ENCODE data around the gene ZNF195. TPM values are rescaled to one million over a fixed set of nuclear protein-coding genes. Genes with fewer than 3 reads are reported as not detected.
"Not testable (repeated sequence)": the region's sequence is repeated elsewhere in the genome, so short reads cannot be mapped to it uniquely, and the experiment has no call there.

Gene ZNF195
- total RNA-seq, 1 experiment from 2014 or later, result 85.5 TPM

GRCh38 chr11:3330064-3330463 is 48.9 kb downstream of the ZNF195 start:
- H3K27ac Mint-ChIP-seq; CTCF ChIA-PET; H3K4me3 Mint-ChIP-seq; DNase-seq (ENCODE audit: low spot score); H3K4me1 Mint-ChIP-seq; H3K27me3 Mint-ChIP-seq (ENCODE audit: low read depth); POLR2A ChIA-PET; ATAC-seq; H3K36me3 Mint-ChIP-seq; H3K9me3 Mint-ChIP-seq: not testable (repeated sequence)

DNA sequence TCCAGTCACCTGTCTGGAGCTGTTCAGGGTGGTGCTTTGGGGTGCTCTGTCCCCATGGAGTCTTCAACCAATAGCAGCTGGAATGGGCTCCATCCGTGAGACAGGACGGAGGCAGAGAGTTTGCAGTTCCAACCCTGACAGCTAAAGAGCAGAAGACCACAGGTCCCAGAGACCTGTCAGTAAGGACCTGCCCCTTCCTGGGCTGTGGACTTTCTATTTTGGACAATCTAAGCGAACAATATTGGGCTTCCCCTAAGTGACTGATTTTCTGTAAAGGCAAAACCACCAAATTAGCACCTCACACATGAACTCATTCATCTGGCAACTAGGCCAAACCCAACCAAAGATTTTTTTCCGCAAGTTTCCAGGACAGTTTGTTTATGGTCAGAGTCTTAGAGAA is 50.4 kb downstream of the ZNF195 start:
- POLR2A ChIA-PET, result not testable (repeated sequence)

GRCh38 chr11:3326450-3326849 is 52.5 kb downstream of the ZNF195 start:
- H3K36me3 Mint-ChIP-seq; DNase-seq (ENCODE audit: low spot score); H3K27me3 Mint-ChIP-seq (ENCODE audit: low read depth); H3K4me1 Mint-ChIP-seq; H3K9me3 Mint-ChIP-seq; H3K27ac Mint-ChIP-seq; H3K4me3 Mint-ChIP-seq; CTCF ChIA-PET; POLR2A ChIA-PET; ATAC-seq: not testable (repeated sequence)

More for the DNA sequence above, 50.4 kb downstream of the ZNF195 start:
- DNase-seq (ENCODE audit: low spot score); H3K4me3 Mint-ChIP-seq; H3K36me3 Mint-ChIP-seq; H3K9me3 Mint-ChIP-seq; H3K4me1 Mint-ChIP-seq; CTCF ChIA-PET; ATAC-seq; H3K27me3 Mint-ChIP-seq (ENCODE audit: low read depth); H3K27ac Mint-ChIP-seq: not testable (repeated sequence)

- H3K4me3 Mint-ChIP-seq; CTCF ChIA-PET; POLR2A ChIA-PET; H3K27me3 Mint-ChIP-seq (ENCODE audit: low read depth); H3K9me3 Mint-ChIP-seq; H3K27ac Mint-ChIP-seq; H3K36me3 Mint-ChIP-seq; H3K4me1 Mint-ChIP-seq; DNase-seq (ENCODE audit: low spot score): not testable (repeated sequence)
- ATAC-seq, result peak; percentile 82
Measured at GRCh38 chr11:3324724-3325123, 54.2 kb downstream of the ZNF195 start.

Other genes starting within 250 kb of the ZNF195 start
- gene OSBPL5, start 213.8 kb downstream of the ZNF195 start, total RNA-seq (2021), result 13.1 to 17.7 TPM (median 14.8 TPM) in 3 replicates
- gene MRGPRG, start 160.3 kb downstream of the ZNF195 start, total RNA-seq (2021), result not detected in 3 replicates
- gene MRGPRE, start 146.7 kb downstream of the ZNF195 start, total RNA-seq (2021), result not detected in 3 replicates

Data from WTC11 (cell line).